SK-N-MC (cell line): ENCODE results near the gene SLC5A5.
"Not testable (repeated sequence)": the region's sequence is repeated elsewhere in the genome, so short reads cannot be mapped to it uniquely, and the experiment has no call there.

Experiments used
- DNase-seq: peaks from one replicate; pipeline ENCODE4 v3.0.0-alpha.2; 2011; ENCODE audit warnings: low read depth, low spot score
- H3K27ac ChIP-seq: fragments of 200-600 bp; sonication (generic); 2 replicates; pipeline ENCODE4 v1.5.1; 2016; ENCODE audit warnings: mixed run types
- H3K36me3 ChIP-seq: fragments of 200-600 bp; sonication (generic); 2 replicates; pipeline ENCODE4 v1.6.1; 2017; ENCODE audit warnings: antibody characterized with exemption, low read length, mixed read lengths; ENCODE audit not compliant: insufficient read depth
- H3K4me3 ChIP-seq: fragments of 200-600 bp; sonication (generic); 2 replicates; pipeline ENCODE4 v1.5.1; 2016
- H3K9ac ChIP-seq: fragments of 200-600 bp; sonication (generic); 2 replicates; pipeline ENCODE4 v1.8.0; 2017; ENCODE audit warnings: mixed run types, mixed read lengths; ENCODE audit not compliant: insufficient read length
- H3K9me3 ChIP-seq: fragments of 200-600 bp; sonication (generic); 2 replicates; pipeline ENCODE4 v1.6.1; 2017; ENCODE audit warnings: low read depth, mild to moderate bottlenecking, antibody characterized with exemption, low read length, moderate library complexity, mixed read lengths
- EZH2 ChIP-seq: fragments of 200-600 bp; sonication (generic); IDR thresholded peaks from one replicate; pipeline ENCODE4 v1.6.1; 2017; ENCODE audit warnings: antibody characterized with exemption
- FOXP2 ChIP-seq: optimal IDR thresholded peaks from 2 replicates; pipeline ENCODE3; 2011; ENCODE audit warnings: mild to moderate bottlenecking, moderate library complexity; ENCODE audit not compliant: insufficient read depth; ENCODE audit errors: extremely low read length, control extremely low read depth
- POLR2AphosphoS5 ChIP-seq: IDR thresholded peaks from 2 replicates; pipeline ENCODE4 v1.6.1; 2012; ENCODE audit warnings: mild to moderate bottlenecking, low read depth, low read length, borderline replicate concordance

The SLC5A5 gene

GRCh38 chr19:17902701-17903100, 31.0 kb downstream of the SLC5A5 start:
- no peak for DNase-seq
- Histone ChIP-seq H3K9ac (no peak overlapping the region), H3K4me3 (no peak overlapping the region), H3K27ac (no peak overlapping the region), H3K9me3 (no peaks in the 10 kb centered on the region), H3K36me3 (no peaks in the 10 kb centered on the region)
- TF ChIP-seq FOXP2 (no peak), POLR2AphosphoS5 (no peak), EZH2 (no peak)

GRCh38 chr19:17908244-17908643, 36.5 kb downstream of the SLC5A5 start:
- no peak for DNase-seq
- TF ChIP-seq EZH2 (no peak), FOXP2 (no peak), POLR2AphosphoS5 (no peak)
- no peak overlapping the region for H3K27ac ChIP-seq
- no peaks in the 10 kb centered on the region for H3K36me3 ChIP-seq
- H3K9ac ChIP-seq: no peak overlapping the region
- H3K9me3 ChIP-seq: no peaks in the 10 kb centered on the region
- H3K4me3 ChIP-seq: no peak overlapping the region

GRCh38 chr19:17909003-17909732, 37.4 kb downstream of the SLC5A5 start:
- Histone ChIP-seq H3K27ac (no peak overlapping the region), H3K9me3 (no peaks in the 10 kb centered on the region), H3K4me3 (no peak overlapping the region), H3K36me3 (no peaks in the 10 kb centered on the region), H3K9ac (no peak overlapping the region)
- TF ChIP-seq EZH2: no peak
- TF ChIP-seq FOXP2: no peak
- DNase-seq: no peak

GRCh38 chr19:17910791-17911360, 39.1 kb downstream of the SLC5A5 start:
- Histone ChIP-seq H3K9me3 (no peaks in the 10 kb centered on the region), H3K4me3 (no peak overlapping the region)
- TF ChIP-seq POLR2AphosphoS5 (no peak), FOXP2 (no peak), EZH2 (no peak)

GRCh38 chr19:17915940-17916593, 44.3 kb downstream of the SLC5A5 start:
- H3K9me3 ChIP-seq: no peaks in the 10 kb centered on the region
- no peak overlapping the region for H3K4me3 ChIP-seq
- no peak for DNase-seq
- no peak overlapping the region for H3K9ac ChIP-seq
- TF ChIP-seq EZH2: no peak
- TF ChIP-seq FOXP2: no peak
- no peak for TF ChIP-seq POLR2AphosphoS5
- H3K27ac ChIP-seq: no peak overlapping the region
- H3K36me3 ChIP-seq: no peaks in the 10 kb centered on the region

More at GRCh38 chr19:17910791-17911360, 39.1 kb downstream of the SLC5A5 start:
- Histone ChIP-seq H3K27ac (no peak overlapping the region), H3K36me3 (no peaks in the 10 kb centered on the region), H3K9ac (no peak overlapping the region)
- no peak for DNase-seq

GRCh38 chr19:17918151-17918550, 46.4 kb downstream of the SLC5A5 start:
- H3K27ac ChIP-seq, DNase-seq, H3K36me3 ChIP-seq, H3K9me3 ChIP-seq, H3K4me3 ChIP-seq, H3K9ac ChIP-seq: not testable (repeated sequence)

GRCh38 chr19:17919122-17919521, 47.4 kb downstream of the SLC5A5 start:
- DNase-seq, H3K9ac ChIP-seq, H3K9me3 ChIP-seq, H3K4me3 ChIP-seq, H3K36me3 ChIP-seq, H3K27ac ChIP-seq: not testable (repeated sequence)

- Histone ChIP-seq H3K27ac (no peak overlapping the region), H3K36me3 (no peaks in the 10 kb centered on the region), H3K4me3 (no peak overlapping the region), H3K9me3 (no peaks in the 10 kb centered on the region), H3K9ac (no peak overlapping the region)
- TF ChIP-seq POLR2AphosphoS5: no peak
- TF ChIP-seq FOXP2: no peak
- no peak for TF ChIP-seq EZH2
- no peak for DNase-seq
Observed at GRCh38 chr19:17920527-17920926, 48.8 kb downstream of the SLC5A5 start.

- Histone ChIP-seq H3K4me3 (no peak overlapping the region), H3K9ac (no peak overlapping the region), H3K9me3 (no peaks in the 10 kb centered on the region), H3K27ac (no peak overlapping the region), H3K36me3 (no peaks in the 10 kb centered on the region)
- DNase-seq: no peak
- TF ChIP-seq POLR2AphosphoS5 (no peak), EZH2 (no peak), FOXP2 (no peak)
Observed at GRCh38 chr19:17922138-17922537, 50.4 kb downstream of the SLC5A5 start.
